ENCODE data around the gene PTK6.
"Not testable (repeated sequence)": the region's sequence is repeated elsewhere in the genome, so short reads cannot be mapped to it uniquely, and the experiment has no call there.

PTK6 gene

DNA sequence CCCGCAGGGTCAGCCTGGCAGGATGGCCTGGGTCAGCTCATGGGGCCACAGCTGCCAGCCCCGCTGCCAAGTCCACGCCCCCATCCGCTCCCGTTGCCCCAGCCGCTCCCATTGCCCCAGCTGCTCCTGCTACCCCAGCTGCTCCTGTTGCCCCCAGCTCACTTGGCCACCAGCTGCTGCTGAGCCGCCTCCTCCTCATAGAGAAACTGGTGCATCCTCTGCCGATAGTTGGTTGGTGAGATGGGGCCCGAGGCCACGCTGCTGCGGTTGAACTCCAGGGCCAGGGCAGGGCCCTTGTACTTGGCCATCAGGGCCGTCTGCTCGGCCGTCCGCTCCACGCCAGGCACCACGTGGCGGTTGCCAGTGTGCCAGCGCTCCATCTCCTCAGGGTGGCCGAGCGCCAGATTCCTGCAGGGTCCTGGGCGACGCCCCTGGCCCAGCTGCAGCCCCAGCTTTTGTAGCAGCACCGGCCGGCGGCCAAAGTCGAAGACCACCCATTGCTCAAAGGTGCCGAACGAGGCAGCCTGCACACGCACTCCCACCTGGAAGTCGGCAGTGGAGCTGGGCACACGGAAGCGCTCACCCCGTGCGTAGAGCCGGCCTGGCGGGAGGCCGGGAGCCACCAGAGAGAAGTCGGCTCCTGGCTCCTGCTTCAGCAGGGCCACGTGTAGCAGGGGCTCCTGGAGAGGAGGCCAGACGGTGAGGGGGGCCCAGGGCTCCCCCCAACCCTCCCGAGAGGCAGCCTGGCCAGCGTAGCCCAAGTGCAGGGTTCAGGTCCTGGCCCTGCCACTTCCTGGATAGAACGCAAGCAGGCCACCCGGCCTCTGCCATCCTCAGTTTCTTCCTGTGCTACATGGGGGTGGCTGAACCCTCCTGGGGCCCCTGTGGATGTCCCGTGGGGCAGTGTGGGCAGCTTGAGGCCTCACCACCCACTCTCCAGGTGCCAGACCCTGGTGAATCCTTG lies 32.1 kb upstream of the PTK6 start:
- no peak for DNase-seq (ENCODE audit: low spot score)

DNA sequence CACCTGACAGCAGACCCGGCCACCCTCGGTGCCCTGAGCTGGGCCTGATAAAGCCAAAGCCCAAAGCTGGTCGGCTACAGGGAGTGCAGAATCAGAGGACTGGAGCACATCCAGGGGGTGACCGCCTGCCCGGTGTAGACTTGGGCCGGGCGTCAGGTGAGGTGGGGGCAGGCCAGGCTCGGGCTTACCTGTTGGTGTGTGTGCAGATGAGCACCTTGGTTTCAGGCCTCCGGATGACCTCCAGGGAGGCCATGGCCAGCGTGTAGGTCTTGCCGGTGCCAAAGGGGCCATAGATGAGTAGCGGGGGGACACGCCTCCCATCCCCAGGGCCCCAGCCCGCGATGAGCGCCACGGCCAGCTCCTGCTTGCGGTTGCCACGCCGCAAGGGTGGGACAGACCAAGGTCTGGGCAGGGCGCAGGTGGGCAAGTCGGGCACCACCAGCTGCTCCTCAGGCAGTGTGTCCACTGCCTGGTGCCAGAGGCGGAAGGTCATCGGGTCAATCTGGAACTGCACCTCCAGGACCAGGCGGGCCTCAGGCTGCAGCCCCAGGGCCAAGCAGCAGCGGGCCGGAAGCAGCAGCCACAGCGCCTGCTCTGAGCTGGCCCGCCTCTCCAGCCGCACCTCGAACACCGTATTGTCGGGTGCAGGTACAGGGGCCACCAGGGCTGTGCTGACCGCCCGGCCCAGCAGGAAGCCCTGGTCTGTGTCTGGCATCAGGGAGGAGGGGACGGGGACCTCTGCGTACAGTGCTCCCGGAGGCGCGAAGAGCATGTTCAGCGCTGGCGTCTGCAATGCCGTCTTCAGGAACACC lies 31.2 kb upstream of the PTK6 start:
- no peak for DNase-seq (ENCODE audit: low spot score)

DNA sequence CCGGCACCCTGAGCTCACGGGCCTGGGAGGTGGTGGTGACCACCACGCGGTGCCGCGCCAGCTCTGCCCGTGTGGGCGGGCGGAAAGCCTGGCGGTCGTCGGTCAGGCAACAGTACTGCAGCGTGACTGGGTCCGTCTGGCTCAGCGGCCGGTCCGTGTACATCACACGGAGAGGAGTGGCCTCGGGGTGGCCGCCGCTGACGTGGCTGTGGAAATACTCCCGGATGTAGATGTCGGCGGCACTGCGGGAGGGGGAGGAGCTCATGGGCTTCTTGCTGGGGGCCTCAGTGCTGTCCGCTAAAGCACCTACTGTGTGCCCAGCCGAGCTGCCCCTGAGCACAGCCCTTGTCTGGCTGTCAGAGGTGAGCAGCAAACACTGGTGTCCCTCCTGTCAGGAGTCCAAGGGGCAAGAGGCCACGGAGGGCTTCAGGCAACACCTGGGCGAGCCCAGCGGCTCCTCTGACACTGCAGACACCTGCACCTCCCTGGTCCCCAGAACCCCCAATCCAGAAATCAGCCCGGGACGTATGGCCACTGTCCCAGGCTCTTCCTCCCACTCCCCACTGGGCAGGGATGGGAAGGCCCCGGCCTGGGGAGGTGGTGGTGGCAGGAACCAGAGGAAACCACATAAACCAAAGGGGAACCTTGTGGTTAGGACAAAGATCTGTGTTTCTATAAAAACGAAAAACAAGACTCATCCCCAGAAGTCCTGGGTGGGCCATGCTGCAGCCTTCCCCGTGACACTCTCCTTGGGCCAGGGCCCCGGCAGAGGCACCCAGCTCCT lies 30.4 kb upstream of the PTK6 start:
- DNase-seq (ENCODE audit: low spot score), result no peak

DNA sequence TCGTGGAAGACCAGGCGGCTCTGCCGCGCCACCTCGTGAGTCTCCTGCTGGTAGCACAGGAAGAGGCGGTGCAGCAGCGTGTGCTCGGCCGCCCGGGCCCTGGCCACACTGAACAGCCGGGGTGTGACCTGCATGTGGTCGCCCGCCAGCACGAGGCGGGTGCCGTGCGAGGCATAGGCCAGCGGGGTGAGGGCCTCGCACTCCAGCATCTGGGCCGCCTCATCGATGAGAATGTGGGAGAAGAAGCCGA lies 29.9 kb upstream of the PTK6 start:
- no peak for DNase-seq (ENCODE audit: low spot score)

DNA sequence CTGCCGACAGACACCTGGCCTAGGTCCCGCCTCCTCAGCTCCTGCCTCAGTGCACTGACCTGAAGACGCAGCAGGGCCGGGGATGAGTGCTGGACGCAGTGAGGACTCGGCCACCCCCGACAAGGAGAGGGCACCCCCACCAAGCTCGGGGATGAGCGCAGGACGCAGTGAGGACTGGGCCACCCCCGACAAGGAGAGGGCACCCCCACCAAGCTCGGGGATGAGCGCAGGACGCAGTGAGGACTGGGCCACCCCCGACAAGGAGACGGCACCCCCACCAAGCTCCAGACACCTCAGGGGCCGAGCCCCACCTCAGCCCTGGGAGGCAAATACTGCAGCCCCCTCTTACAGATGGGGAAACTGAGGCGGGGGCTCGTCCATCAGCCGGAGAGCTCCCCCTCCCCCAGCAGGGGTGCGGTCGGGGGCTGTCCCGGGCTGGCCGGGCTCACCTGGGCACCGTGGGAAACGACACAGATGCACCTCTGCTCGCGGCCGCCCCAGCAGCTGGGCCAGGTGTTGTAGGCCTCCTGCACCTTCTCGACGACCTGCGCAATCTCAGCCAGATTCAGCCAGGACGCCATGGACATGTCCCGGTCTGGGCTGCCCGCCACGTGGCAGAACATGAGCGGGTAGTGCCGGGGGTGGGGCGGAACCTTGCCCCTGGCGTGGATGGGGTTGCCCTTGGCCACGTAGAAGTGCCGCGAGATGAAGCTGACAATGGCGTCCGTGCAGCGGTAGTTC lies 29.4 kb upstream of the PTK6 start:
- no peak for DNase-seq (ENCODE audit: low spot score)

DNA sequence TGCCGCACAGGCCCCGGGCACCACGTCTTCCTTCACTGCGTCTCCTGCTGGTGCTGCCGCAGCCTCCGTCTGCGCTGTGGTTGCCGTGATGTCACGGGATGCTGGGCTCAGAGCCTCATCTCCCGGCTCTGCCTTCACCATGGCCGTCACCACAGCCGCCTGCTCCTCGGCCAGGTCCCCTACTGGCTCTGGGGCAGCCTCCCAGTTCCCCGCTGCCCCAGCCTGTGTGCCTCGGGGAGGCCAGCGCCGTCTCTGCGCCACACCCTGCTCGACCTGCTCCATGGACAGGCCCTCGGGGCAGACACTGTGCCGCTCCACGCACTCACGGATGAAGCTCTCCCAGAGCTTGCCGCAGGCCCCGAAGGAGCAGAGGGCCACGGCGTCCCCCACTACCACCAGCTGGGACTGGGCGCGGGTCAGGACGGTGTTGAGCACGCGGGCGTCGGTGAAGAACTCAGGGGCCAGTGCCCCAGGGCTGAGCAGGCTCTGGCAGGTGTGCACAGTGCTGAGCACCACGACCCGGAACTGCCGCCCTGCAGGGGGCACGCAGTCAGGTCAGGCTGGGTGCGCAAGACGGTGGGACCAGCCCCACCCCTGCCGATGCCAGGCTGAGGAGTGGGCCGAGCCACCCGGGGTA lies 28.6 kb upstream of the PTK6 start:
- no peak for DNase-seq (ENCODE audit: low spot score)

DNA sequence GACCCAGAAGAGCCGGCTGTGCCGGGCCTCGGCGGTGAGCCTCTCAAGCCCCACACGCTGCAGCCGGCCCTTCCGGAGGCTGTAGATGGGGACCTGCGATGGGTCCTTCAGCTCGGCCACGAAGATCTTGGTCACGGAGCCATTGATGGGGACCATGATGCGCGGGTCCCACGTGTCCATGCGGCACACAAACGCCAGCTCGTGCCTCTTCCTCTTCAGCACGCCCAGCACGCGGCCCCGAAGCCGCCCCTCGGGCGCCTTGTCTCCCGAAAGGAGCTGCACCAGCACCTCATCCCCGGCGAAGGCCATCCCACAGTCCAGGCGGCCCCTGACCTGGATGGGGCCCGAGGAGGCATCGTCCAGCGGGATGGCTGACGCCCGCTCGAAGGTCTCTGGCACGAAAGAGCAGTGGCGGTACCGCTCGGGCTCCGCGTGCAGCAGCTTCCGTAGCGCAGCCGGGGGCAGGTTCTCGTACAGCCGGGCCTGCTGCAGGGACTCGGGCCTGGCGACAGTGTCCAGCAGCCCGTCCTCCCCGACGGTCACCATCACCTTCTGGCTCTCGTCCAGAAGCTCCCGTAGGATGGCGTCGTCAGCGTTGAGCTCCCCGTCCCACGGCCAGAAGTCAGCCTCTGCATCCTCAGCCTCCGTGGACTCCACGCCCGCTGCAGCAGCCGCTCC lies 28.0 kb upstream of the PTK6 start:
- no peak for DNase-seq (ENCODE audit: low spot score)

DNA sequence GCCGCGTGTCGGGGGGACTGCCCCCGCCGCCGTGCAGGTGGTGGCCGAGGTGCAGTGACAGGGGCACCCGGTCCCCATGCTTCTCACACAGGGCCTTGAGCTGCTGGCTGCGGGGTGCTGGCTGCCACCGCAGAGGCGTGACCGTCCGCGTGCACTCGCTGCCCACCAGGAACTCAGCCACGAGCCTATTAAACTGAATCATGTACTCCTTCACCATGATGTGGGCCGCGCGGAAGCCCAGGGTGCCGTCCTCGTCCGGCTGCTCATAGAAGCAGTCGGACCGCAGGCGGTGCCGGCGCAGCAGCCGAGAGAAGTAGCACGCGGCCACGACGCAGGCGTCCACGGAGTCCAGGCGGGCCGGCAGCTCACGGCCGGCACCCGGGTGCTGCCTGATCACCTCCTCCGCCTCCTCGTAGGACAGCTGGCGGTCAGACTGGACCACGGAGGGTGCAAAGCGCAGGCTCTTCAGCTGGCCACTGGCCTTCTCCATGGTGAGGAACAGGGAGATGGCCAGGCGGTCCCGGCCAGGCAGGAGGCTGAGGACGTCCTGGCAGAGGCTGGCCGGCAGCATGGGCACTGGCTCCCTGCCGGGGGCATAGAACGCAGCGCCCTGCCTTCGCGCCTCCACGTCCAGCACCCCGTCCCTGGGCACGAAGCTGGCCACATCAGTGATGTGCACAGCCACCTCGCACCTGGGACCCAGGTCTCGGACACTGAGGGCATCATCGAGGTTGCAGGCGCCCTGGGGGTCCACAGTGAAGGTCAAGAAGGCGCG lies 27.0 kb upstream of the PTK6 start:
- DNase-seq (ENCODE audit: low spot score), result no peak

DNA sequence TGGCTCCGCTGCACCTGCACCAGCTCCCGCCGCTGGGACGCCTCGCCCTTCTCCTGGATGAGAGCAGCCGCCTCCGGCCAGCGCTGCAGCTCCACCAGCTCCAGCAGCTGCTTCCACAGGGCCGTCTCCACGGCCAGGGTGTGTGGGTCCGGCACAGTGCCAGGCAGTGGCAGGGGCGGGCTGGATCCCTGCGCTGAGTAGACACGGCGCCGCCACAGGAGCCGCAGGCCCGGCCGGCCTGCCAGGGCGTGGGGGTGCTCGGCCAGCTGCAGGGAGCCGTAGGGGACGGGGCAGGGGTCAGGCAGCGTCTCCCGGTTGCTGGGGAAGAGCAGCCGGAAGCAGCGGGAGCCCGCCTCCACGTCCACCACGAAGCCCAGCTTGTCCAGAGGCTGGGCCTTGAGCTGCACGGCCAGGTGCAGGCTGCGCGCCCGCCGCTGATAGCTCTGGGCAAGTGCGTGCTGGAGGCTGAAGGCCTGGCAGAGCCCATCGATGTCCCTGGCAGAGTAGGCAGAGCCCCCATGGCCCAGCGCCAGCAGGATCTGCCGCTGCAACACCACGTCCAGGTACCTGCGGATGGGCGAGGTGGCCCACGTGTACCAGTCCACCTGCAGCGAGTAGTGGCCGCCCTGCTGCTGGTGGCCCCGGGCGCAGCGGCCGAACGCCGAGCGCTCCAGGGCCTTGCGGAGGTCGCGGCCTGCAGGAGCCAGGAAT lies 26.2 kb upstream of the PTK6 start:
- no peak for DNase-seq (ENCODE audit: low spot score)

DNA sequence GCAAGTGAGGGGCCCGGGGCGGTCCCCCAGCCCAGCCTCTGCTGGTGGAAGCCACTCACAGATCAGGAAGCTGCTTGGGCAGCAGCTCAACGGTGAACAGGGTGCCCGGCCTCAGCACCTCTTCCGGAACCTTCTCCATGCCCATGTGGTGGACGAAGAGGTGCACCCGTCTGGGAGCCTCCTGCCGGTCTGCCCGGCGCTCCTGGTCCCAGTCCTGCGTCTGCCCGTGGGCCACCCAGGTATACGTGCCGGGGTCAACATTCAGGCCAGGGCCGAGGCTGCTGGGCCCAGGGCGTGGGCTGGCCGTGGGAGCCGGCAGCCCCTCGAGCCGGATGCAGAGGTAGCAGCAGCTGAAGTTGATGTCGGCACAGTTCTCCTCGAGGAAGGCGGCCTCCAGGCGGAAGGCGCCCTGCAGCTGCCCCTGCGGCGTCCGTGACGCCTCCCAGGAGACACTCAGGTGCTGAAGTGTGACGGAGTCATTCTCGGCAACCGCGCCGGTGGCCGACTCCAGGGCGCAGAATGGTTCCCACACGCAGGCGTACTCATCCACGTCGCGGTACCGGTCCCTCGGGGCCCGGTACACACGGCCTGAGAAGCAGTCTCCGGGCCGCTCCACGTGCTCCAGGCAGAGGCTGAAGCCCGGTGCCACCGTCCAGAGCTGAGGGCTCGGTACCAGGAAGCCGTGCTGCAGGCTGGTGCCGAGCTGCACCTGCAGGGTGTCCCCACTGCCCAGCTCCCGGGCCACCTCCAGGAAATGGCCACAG lies 25.5 kb upstream of the PTK6 start:
- DNase-seq (ENCODE audit: low spot score), result no peak

DNA sequence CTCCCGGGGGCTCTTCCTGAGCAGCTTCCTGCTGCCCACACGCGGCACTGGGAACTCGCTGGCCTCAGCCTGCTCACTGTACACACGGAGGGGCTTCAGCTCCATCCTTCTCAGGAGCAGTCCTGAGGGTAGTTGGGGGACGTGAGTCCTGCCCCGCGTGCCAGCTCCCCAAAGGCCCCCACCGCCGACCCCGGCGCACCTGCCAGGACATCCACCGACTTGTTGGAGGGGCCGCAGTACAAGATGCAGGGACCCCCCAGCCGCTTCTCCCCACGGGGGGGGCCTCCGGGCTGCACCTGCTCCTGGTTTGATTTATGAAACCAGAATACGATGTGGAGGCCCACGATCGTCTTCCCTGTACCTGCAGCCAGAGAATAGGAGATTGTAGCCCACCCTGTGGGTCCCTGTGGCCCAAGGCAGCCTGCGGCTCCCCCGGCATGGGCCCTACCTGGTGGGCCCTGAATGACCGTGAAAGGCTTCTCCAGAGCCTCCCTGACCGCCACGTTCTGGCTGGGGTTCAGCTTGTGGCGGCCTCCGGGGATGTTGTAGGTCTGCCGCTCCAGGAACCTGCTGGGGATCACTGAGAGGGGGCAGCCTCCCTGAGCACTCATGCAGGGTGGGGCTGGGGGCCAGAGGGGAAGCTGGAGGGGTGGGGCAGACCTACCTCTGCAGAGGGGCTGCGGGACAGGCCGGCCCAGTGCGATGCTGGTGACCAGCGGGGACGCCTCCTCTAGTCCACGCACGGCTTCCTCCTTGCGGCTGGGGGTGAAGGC lies 24.6 kb upstream of the PTK6 start:
- no peak for DNase-seq (ENCODE audit: low spot score)

DNA sequence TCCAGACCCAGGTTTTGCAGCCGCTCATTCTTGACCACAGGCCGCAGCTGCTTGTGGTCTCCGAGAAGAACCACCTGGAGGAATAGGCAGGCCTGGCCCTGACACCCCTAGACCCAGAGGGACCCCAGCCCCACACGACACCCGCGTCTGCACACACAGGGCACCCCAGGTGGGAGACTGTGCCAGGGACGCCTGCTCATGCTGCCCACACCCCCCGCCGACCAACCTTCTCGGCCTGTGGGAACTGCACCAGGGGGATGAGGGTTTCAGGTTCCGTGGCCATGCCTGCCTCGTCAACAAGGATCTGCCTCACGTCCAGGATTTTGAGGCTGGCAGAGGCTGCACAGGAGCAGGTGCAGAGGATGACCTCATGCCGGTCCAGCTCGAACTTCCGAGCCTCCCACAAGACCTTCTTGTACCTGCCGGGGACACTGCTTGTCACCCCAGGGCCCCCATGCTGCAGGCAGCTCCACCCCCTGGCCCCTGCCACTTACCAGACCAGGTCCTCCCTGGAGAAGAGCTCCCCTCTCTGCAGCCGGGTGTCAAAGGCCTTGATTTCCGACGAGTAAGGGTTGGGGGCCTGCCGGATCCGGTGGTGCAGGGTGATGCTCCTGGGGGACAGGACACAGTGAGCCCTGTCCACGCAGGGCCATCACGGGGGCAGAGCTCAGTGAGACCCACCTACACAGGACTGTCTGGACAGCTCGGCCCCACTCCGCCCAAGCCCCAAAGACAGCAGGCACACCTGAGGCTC lies 23.9 kb upstream of the PTK6 start:
- no peak for DNase-seq (ENCODE audit: low spot score)

DNA sequence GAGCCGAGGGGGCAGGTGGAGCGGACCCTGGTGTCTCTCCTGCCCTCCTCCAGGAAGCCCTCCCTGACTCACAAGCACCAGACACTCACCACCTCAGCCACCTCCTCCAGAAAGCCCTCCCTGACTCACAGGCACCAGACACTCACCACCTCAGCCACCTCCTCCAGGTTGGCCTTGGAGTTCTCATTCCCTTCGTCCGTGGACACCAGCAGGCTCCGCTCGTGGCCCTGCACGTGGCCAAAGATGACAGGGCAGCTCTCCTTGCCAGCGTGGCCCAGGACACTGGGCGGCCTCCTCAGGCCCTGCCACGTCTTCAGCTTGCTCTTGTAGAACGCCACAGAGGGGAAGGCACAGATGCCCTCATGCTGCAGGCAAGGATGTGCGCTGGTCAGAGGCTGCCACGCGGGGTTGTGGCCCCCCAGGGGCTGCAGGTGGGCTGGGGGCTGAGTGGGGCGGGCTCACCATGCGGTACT lies 23.2 kb upstream of the PTK6 start:
- no peak for DNase-seq (ENCODE audit: low spot score)

DNA sequence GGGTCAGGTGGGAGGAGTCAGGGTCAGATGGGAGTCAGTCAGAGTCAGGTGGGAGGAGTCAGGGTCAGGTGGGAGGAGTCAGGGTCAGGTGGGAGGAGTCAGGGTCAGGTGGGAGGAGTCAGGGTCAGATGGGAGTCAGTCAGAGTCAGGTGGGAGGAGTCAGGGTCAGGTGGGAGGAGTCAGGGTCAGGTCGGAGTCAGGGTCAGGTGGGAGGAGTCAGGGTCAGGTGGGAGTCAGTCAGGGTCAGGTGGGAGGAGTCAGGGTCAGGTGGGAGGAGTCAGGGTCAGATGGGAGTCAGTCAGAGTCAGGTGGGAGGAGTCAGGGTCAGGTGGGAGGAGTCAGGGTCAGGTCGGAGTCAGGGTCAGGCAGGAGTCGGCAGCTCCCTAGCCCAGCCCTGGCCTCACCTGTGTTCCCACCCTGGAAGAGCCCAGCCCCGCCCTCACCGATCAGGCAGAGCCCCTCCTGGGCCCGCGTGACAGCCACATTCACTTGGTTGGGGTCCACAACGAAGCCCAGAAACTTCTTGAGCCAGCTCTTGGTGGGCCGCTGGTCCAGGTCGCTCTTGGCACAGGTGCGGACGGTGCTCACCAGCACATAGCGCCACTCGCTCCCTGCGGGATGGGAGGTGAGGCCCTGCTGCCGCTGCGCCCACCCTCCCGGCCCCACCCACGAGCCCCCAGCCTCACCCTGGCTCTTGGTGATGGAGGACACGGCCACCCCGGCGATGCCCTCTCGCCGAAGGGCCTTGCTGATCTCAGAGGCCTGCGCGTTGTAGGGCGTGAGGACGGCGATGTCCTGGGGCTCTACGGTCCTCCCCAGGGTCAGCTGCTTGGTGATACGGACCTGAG lies 22.5 kb upstream of the PTK6 start:
- not testable (repeated sequence) for DNase-seq (ENCODE audit: low spot score)

DNA sequence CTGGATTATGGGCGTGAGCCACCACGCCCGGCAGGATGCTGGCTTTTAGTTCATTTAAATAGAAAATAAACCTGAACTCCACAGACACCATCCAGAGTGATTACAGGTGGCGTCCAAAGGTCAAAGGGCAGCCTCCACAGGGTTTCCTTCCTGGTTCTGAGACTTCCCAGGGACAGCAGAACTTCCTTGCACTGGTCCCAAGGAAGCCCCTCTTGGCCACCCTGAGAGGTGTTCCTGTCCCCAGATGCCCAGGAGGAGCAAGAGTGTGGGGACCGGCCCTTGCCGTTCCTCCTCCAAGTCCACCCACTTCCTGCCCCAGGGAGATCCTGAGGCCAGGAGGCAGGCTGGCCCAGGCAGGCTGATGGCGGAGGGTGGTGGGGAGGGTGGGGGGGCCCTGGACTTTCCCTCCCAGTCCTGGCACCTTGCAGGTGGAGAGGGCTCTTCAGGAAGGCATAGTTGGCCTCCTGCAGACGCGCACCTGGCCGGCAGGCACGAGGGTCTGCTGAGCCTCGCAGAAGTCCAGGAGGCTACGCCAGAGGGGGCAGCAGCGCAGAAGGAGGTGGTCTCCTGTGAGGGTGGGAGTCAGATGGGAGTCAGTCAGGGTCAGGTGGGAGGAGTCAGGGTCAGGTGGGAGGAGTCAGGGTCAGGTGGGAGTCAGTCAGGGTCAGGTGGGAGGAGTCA lies 21.8 kb upstream of the PTK6 start:
- no peak for DNase-seq (ENCODE audit: low spot score)

All from COLO829 (cell line).